NCI-H1105 (cell line): ENCODE results near the gene PAX7.
"Not testable (repeated sequence)": the region's sequence is repeated elsewhere in the genome, so short reads cannot be mapped to it uniquely, and the experiment has no call there.

Experiments
- DNase-seq: peaks from one replicate; lab custom pipeline; 2025; lab: John Stamatoyannopoulos, UW

PAX7 gene

GRCh38 chr1:18661404-18662285 is 31.0 kb downstream of the PAX7 start:
- DNase-seq, result no peak

- no peak for DNase-seq
Measured at GRCh38 chr1:18662286-18662639, 31.6 kb downstream of the PAX7 start.

GRCh38 chr1:18666317-18666920 is 35.8 kb downstream of the PAX7 start:
- no peak for DNase-seq

GRCh38 chr1:18667333-18667732 is 36.7 kb downstream of the PAX7 start:
- no peak for DNase-seq

- no peak for DNase-seq
Measured at GRCh38 chr1:18668046-18668445, 37.4 kb downstream of the PAX7 start.

GRCh38 chr1:18668750-18669404 is 38.2 kb downstream of the PAX7 start:
- no peak for DNase-seq

- no peak for DNase-seq
Measured at GRCh38 chr1:18670121-18670867, 39.6 kb downstream of the PAX7 start.

- DNase-seq, result no peak
Measured at GRCh38 chr1:18670868-18671225, 40.2 kb downstream of the PAX7 start.

- no peak for DNase-seq
Measured at GRCh38 chr1:18673976-18674375, 43.3 kb downstream of the PAX7 start.

GRCh38 chr1:18676332-18676781 is 45.7 kb downstream of the PAX7 start:
- no peak for DNase-seq

- DNase-seq, result peak; percentile 24
Measured at GRCh38 chr1:18681423-18681835, 50.8 kb downstream of the PAX7 start.

GRCh38 chr1:18682375-18682774 is 51.7 kb downstream of the PAX7 start:
- DNase-seq, result no peak

- no peak for DNase-seq
Measured at GRCh38 chr1:18684303-18684702, 53.7 kb downstream of the PAX7 start.

GRCh38 chr1:18686540-18686939 is 55.9 kb downstream of the PAX7 start:
- no peak for DNase-seq

GRCh38 chr1:18687273-18687672 is 56.6 kb downstream of the PAX7 start:
- no peak for DNase-seq

- no peak for DNase-seq
Measured at GRCh38 chr1:18691648-18692047, 61.0 kb downstream of the PAX7 start.

- no peak for DNase-seq
Measured at GRCh38 chr1:18693256-18694098, 62.8 kb downstream of the PAX7 start.

GRCh38 chr1:18694289-18694688 is 63.6 kb downstream of the PAX7 start:
- not testable (repeated sequence) for DNase-seq

- DNase-seq, result no peak
Measured at GRCh38 chr1:18697541-18697940, 66.9 kb downstream of the PAX7 start.

- DNase-seq, result no peak
Measured at GRCh38 chr1:18700530-18700929, 69.9 kb downstream of the PAX7 start.

GRCh38 chr1:18701183-18701582 is 70.5 kb downstream of the PAX7 start:
- no peak for DNase-seq
